Subcutaneous abdominal adipose tissue (tissue), 5 donors: Measurements from ENCODE around the gene VAT1L.

Experiments
- H3K27ac ChIP-seq: one replicate; pipeline ENCODE4 v1.7.0; 2013; ENCODE audit warnings: low read depth, mild to moderate bottlenecking, inconsistent platforms, low read length, moderate library complexity
- H3K27me3 ChIP-seq, 5 donors: one replicate each; pipeline ENCODE4 v1.7.0; 2013; ENCODE audit warnings: low read length in 5 of 5, inconsistent platforms in 1 of 5; ENCODE audit not compliant: control insufficient read depth in 5 of 5, insufficient read depth in 4 of 5
- H3K36me3 ChIP-seq, 5 donors: one replicate each; pipeline ENCODE4 v1.7.0; 2013; ENCODE audit warnings: low read length in 5 of 5; ENCODE audit not compliant: control insufficient read depth in 5 of 5, insufficient read depth in 5 of 5
- H3K4me1 ChIP-seq, 5 donors: one replicate each; pipeline ENCODE4 v1.7.0; 2013; ENCODE audit warnings: low read length in 5 of 5, mild to moderate bottlenecking in 3 of 5, moderate library complexity in 1 of 5; ENCODE audit not compliant: control insufficient read depth in 5 of 5, insufficient read depth in 5 of 5
- H3K4me3 ChIP-seq, 5 donors: one replicate each; pipeline ENCODE4 v1.7.0; 2013; ENCODE audit warnings: low read length in 5 of 5, low read depth in 1 of 5
- H3K9ac ChIP-seq, 5 donors: one replicate each; pipeline ENCODE4 v1.7.0; 2013; ENCODE audit warnings: low read length in 5 of 5, mild to moderate bottlenecking in 4 of 5, moderate library complexity in 3 of 5
- H3K9me3 ChIP-seq, 5 donors: one replicate each; pipeline ENCODE4 v1.7.0; 2013; ENCODE audit warnings: low read length in 5 of 5; ENCODE audit not compliant: control insufficient read depth in 5 of 5
- donor health status: healthy.
- donor health status: healthy.
- donor health status: healthy.
- donor health status: healthy.
- donor health status: healthy.

Gene VAT1L

DNA sequence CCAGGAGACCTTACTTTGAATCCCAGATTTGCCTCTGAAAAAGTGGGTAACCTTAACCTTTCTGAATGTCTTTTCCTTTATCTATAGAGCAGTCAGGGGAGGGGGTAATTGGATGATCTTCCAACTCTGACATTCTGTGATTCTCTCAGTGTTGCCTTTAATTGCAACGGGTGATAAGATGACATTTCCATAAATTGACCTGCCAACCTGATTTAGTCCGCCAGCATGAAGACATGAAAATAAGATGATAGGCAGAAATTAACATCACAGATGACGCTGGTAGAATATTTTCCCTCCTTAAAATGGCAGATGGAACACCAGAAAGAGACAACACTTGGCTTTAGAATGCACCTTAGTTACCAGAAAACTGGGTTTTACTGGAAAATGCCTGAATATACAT, 72.6 kb downstream of the VAT1L start:
- no peak overlapping the region for H3K9ac ChIP-seq
- H3K27ac ChIP-seq = no peak overlapping the region
- H3K4me3 ChIP-seq = no peak overlapping the region
- no peaks in the 10 kb centered on the region for H3K36me3 ChIP-seq
- peaks cover 0 to 10% (median 0%) of the 10 kb centered on the region in 5 donors for H3K27me3 ChIP-seq
- no peaks in the 10 kb centered on the region for H3K9me3 ChIP-seq
- no peaks in the 10 kb centered on the region for H3K4me1 ChIP-seq

DNA sequence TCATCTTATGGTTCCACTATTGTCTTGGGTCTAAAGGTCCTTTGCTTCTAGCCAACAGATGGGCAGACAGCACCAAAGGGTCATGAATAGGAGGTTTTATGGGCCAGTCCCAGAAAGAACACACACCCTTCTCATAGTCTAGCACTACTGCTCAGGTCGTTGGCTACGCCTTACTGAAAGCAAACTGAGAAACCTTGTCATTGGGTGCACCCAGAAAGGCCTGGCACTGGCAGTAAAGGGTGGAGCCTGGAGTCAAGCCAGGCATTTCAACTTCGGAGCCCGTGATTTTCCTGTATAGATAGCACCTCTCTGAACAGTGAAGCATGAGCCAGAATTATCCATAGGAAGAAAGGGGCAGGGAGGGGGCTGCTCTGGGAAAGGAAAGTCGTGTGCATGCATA, 74.9 kb downstream of the VAT1L start:
- H3K36me3 ChIP-seq = no peaks in the 10 kb centered on the region
- no peak overlapping the region for H3K4me3 ChIP-seq
- H3K27me3 ChIP-seq = peaks cover 0 to 7% (median 0%) of the 10 kb centered on the region in 5 donors
- no peaks in the 10 kb centered on the region for H3K4me1 ChIP-seq
- no peaks in the 10 kb centered on the region for H3K9me3 ChIP-seq
- H3K9ac ChIP-seq = no peak overlapping the region
- no peak overlapping the region for H3K27ac ChIP-seq

DNA sequence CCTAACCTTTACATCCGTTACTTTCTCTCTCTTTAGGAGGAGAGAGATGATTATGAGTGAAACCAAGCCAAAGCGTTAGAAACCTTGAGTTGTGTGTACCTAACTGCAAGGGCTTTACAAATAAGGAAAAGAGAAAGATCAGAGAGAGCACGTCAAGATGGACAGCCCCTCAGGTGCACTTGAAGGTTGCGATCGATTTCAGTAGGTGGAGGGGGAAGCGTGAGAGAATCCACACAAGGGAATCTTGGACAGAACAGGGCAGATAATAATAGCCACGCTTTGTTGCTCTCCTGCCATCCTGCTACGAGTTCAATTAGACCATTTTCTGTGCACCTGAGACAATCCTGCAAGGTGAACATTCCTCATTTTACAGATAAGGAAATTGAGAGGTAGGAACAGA, 78.4 kb downstream of the VAT1L start:
- Histone ChIP-seq H3K4me3 (no peak overlapping the region), H3K27me3 (peaks cover 0 to 6% (median 0%) of the 10 kb centered on the region in 5 donors), H3K27ac (no peak overlapping the region), H3K9me3 (no peaks in the 10 kb centered on the region), H3K9ac (no peak overlapping the region), H3K36me3 (no peaks in the 10 kb centered on the region), H3K4me1 (peaks cover 0 to 9% (median 4%) of the 10 kb centered on the region in 5 donors)

DNA sequence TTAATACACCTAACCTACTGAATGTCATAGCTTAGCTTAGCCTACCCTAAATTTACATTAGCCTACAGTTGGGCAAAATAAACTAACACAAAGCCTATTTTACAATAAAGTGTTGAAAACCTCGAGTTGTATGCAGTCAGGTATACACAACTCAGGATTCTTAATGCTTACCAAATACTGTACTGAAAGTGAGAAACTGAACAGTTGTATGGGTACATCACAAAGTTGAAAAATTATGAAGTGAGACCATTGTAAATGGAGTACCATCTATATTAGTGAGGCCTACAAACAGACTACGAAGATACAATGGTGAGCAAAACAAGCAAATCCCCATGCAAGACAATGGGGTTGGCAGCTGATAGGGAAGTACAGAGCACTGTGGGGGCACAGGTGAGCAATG, 79.7 kb downstream of the VAT1L start:
- no peaks in the 10 kb centered on the region for H3K36me3 ChIP-seq
- peaks cover 0 to 9% (median 4%) of the 10 kb centered on the region in 5 donors for H3K4me1 ChIP-seq
- no peaks in the 10 kb centered on the region for H3K9me3 ChIP-seq
- H3K4me3 ChIP-seq = no peak overlapping the region
- H3K27ac ChIP-seq = no peak overlapping the region
- H3K9ac ChIP-seq = no peak overlapping the region
- peaks cover 0 to 6% (median 0%) of the 10 kb centered on the region in 5 donors for H3K27me3 ChIP-seq

DNA sequence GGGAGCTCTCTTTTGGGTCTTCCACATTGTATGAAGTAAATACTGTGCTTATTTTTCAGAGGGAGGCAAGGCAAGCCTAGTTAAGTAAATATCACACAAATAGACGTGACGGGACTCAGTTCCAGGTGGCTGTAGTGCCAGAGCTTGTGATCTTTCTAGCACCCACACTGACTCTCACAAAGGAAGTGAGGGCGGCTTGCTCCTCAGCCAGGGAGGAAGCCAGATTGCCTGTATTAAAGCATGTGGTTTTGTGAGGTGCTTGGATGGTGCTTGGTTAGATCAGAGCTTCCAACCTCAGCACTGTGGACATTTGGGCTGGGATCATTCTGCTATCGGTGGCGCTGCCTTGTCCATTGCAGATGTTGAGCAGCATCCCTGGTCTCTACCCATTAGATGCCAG, 80.1 kb downstream of the VAT1L start:
- Histone ChIP-seq H3K9me3 (no peaks in the 10 kb centered on the region), H3K4me3 (no peak overlapping the region), H3K4me1 (peaks cover 0 to 9% (median 4%) of the 10 kb centered on the region in 5 donors), H3K9ac (no peak overlapping the region), H3K27me3 (peaks cover 0 to 4% (median 0%) of the 10 kb centered on the region in 5 donors), H3K27ac (no peak overlapping the region), H3K36me3 (no peaks in the 10 kb centered on the region)

DNA sequence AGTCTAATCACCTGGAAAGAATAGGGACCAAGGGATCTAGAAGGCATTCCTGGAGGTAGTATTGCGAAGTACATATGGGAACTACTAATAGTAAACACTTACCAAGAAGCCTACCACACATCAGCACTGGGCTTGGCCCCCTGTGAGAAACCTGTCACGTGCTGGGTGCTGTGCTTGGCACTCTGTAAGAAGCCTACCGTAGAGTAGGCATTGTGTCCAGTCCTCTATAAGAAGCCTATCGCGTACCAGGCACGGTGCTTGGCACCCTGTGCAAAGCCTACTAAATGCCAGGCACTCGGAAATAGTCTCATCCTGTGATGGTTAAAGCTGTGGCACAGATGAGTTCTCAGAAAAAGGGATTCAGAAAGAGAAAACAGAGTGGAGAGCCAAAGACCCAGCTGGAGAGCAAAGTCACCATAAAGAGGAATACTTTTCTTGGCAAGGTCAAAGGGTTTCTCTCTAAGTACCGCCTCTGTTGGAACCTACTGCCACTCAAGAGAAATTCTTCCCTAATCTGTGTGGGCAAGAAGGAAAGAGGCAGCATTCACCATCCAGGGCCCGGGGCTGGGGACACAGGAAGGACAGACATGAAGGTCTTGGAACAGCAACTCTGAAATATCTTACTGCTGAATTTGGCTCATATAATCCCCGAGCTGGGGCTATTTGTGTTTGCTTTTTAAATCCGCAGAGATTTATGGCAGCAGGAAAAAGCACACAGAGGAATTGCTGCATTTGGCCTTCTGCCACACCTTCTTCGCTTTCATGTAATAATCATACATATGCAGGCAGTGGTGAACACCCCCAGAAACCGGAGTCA, 81.8 kb downstream of the VAT1L start:
- Histone ChIP-seq H3K9me3 (peaks cover 0 to 4% (median 0%) of the 10 kb centered on the region in 5 donors), H3K27me3 (peaks cover 0 to 2% (median 0%) of the 10 kb centered on the region in 5 donors), H3K4me3 (no peak overlapping the region), H3K27ac (no peak overlapping the region), H3K36me3 (no peaks in the 10 kb centered on the region), H3K4me1 (peaks cover 0 to 9% (median 4%) of the 10 kb centered on the region in 5 donors), H3K9ac (no peak overlapping the region)

DNA sequence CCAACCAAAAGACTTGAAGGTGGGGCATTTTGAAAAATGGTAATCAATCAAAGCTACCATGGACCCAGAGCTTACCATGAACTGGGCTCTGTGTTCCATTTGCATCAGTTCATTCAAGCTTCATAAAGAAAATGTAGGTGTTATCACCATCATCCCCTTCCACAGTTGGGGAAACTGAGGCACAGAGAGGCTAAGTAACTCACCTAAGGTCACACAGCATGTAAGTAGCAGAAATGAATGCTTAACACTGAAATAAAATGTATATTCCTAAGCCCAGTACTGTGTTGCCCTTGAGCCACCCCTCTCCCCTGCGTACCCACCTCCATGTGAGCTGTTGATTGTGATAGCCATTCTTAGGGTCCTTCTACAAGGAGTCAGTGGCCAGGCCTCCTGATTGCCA, 83.6 kb downstream of the VAT1L start:
- H3K9ac ChIP-seq = no peak overlapping the region
- no peak overlapping the region for H3K27ac ChIP-seq

DNA sequence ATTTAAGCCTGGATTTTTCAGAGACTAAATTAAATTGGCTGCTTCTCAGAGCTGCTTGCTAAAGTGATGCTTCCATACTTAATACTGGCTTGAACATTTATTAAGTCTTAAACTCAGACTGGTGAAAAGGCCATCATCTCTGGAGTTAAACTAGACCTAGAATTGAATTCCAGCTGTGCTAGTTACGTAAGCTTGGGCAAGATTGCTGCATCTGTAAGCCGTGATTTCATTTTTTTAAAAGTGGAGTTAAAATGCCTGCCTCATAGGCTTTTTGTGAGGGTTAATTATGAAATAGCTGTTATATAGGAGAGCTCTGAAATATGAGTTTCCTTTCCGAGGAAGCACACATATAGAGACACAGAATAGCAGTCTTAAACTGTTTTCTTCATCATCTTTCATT, 84.7 kb downstream of the VAT1L start:
- no peak overlapping the region for H3K9ac ChIP-seq
- H3K4me1 ChIP-seq = peaks cover 0 to 9% (median 4%) of the 10 kb centered on the region in 5 donors
- no peaks in the 10 kb centered on the region for H3K27me3 ChIP-seq
- no peak overlapping the region for H3K27ac ChIP-seq
- no peak overlapping the region for H3K4me3 ChIP-seq
- H3K9me3 ChIP-seq = peaks cover 0 to 4% (median 0%) of the 10 kb centered on the region in 5 donors
- no peaks in the 10 kb centered on the region for H3K36me3 ChIP-seq

More for the DNA sequence above, 83.6 kb downstream of the VAT1L start:
- no peaks in the 10 kb centered on the region for H3K27me3 ChIP-seq
- H3K4me1 ChIP-seq = peaks cover 0 to 9% (median 4%) of the 10 kb centered on the region in 5 donors
- no peaks in the 10 kb centered on the region for H3K36me3 ChIP-seq
- H3K9me3 ChIP-seq = peaks cover 0 to 4% (median 0%) of the 10 kb centered on the region in 5 donors
- no peak overlapping the region for H3K4me3 ChIP-seq

DNA sequence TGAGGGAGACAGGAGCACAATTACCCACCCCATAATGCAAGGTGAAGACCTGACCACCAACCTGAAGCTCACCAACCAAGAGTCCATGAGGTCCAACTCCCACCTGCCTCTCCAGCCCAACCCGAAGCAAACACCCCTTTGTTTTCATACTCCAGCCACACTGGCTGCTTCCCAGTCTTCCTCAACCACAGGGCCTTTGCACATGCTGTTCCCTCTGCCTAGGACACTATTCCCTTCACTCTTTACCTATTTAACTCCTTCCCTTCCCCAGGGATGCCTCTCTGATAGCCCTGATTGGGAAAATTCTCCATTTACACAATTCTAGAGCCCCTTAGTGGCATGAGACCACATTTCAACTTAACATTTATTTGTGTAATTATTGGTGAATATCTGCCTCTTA, 86.0 kb downstream of the VAT1L start:
- Histone ChIP-seq H3K36me3 (no peaks in the 10 kb centered on the region), H3K27me3 (no peaks in the 10 kb centered on the region), H3K27ac (no peak overlapping the region), H3K9me3 (peaks cover 0 to 4% (median 0%) of the 10 kb centered on the region in 5 donors), H3K4me3 (no peak overlapping the region), H3K9ac (no peak overlapping the region), H3K4me1 (peaks cover 0 to 9% (median 4%) of the 10 kb centered on the region in 5 donors)

DNA sequence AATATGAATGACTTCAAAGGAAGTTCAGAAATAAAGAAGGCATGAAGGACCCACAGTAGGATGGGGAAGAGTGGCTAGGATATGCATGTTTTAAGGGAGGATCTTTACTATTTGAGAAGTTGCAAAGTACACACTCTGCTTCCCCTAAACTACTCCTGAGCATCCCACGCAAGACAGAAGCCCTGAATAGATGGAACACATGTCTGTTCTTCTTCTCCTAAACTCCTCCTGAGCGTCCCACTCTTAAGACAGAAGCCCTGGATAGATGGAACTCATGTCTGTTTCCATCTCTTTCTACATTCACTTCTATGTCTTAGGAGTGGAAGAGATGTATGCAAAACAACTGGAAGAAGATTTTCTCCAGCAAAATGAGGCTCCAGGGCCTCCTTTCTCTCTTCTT, 88.4 kb downstream of the VAT1L start:
- H3K27me3 ChIP-seq = no peaks in the 10 kb centered on the region
- no peaks in the 10 kb centered on the region for H3K36me3 ChIP-seq
- H3K9ac ChIP-seq = no peak overlapping the region
- H3K27ac ChIP-seq = no peak overlapping the region
- H3K4me1 ChIP-seq = no peaks in the 10 kb centered on the region
- no peak overlapping the region for H3K4me3 ChIP-seq
- H3K9me3 ChIP-seq = peaks cover 0 to 4% (median 0%) of the 10 kb centered on the region in 5 donors
